HS-5 (cell line): ENCODE results near the gene PPP2R3B.

ENCODE experiments used
- DNase-seq: peaks from one replicate; pipeline ENCODE4 v3.0.0-alpha.2; 2012; ENCODE audit warnings: low read depth

PPP2R3B gene

DNA sequence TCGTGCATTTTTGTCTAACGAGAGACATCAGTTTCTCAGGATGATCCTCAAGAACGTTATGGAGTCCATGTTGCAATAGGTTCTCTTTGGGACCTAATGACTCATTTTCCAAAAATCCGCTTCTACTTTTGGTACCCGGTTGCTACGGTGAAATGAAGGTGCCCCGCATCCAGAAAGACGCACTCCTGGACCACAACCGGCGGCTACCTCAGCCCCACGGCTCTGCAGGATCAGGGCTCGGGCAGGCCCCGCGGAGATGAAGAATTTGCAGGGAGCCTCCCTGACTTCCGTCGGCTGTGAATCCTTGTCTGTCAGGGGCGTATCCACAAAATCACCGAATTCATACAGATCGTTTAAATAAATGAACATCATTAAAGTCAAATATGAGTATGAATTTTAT is 83.7 kb downstream of the PPP2R3B start:
- DNase-seq, result no peak

DNA sequence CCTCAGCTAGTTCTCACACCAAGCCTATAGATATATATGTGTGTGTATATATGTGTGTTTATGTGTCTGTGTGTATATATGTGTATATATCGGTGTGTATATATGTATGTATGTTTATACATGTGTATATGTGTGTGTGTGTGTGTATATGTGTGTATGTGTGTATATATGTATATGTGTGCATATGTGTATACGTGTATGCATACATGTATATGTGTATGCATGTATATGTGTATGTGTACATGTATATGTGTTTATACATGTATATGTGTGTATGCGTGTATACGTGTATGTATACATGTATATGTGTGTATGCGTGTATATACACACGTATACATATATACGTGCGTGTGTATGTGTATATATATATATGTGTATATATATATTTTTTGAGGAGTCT is 86.4 kb downstream of the PPP2R3B start:
- DNase-seq, result no peak

DNA sequence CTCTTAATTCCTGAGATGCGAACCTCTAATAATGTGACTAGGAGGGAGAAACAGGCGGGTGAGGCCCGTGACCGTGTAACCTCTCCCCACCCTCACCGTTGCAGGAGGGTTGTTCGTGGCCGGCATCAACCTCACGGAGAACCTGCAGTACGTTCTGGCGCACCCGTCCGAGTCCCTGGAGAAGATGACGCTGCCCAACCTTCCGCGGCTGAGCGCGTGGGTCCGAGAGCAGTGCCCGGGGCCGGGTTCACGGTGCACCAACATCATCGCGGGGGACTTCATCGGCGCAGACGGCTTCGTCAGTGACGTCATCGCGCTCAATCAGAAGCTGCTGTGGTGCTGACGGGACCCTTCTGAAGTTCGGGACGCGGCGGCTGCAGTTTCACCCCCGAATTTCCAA is 87.7 kb downstream of the PPP2R3B start:
- no peak for DNase-seq

DNA sequence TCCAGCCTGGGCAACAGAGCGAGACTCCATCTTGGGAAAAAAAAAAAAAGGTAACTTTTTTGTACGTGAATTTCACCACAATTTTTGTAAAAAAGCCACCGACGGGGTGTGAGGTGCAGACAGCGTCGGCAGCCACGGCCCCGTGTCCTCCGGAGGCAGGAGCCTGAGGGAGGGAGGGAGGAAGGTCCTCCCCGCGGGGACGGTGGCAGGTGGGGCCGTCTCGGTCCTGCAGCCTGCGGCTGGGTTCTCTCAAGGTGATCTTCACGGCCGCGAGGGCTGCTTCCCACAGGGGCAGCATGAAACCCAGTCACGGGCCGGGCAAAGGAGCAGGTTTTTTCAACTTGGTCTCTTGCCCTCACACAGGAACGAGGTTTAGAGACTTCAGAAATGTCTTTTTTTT is 91.6 kb downstream of the PPP2R3B start:
- DNase-seq, result no peak

DNA sequence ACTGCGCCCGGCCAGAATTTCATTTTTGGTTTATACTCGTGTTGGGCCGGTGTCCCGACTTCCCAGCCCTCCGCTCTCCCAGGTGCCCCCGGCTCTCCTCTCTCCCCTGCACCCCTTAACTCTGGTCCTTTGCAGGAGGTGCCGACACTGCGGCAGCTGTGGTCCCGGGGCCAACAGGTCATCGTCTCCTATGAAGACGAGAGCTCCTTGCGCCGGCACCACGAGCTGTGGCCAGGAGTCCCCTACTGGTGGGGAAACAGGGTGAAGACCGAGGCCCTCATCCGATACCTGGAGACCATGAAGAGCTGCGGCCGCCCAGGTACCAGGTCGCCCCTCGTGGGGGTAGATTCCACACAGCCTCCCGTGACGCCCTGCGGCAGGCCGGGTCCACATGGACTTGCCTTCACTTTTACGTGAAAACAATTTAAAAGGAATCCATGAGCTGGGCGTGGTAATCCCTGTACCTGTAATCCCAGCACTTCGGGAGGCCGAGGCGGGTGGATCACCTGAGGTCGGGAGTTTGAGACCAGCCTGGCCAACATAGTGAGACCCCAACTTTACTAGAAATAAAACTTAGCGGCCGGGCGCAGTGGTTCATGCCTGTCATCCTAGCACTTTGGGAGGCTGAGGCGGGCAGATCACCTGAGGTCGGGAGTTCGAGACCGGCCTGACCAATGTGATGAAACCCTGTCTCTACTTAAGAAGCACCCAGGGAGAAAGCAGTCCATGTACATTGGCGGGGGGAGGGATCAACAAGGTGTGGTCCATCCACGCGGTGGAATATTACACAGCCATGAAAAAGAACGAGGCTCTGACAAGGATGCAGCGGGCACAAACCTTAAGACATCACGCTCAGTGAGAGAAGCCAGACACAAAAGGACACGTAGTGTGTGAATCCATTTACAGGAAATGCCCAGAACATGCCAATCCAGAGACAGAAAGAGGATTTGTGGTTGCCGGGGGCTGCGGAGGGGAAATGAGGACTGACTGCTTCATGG is 93.5 kb downstream of the PPP2R3B start:
- no peak for DNase-seq

DNA sequence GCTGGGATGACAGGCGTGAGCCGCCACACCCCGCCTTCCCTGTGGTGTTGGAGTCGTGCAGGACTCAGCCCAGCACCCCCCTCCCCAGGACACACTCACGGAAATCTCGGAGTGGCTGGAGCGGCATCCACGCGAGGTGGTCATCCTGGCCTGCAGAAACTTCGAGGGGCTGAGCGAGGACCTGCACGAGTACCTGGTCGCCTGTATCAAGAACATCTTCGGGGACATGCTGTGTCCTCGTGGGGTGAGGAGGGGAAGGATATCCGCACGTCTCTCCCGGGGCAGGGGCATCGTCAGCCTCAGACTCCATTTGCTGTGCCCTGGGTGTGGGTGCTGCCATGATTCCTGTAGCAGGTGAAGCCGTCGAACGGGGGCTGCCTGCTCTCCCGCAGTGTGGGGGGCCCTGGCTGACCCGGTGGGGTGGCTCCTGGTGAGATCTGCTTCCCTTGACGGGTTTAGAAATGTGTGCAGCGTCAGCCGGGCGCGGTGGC is 95.3 kb downstream of the PPP2R3B start:
- DNase-seq, result no peak

DNA sequence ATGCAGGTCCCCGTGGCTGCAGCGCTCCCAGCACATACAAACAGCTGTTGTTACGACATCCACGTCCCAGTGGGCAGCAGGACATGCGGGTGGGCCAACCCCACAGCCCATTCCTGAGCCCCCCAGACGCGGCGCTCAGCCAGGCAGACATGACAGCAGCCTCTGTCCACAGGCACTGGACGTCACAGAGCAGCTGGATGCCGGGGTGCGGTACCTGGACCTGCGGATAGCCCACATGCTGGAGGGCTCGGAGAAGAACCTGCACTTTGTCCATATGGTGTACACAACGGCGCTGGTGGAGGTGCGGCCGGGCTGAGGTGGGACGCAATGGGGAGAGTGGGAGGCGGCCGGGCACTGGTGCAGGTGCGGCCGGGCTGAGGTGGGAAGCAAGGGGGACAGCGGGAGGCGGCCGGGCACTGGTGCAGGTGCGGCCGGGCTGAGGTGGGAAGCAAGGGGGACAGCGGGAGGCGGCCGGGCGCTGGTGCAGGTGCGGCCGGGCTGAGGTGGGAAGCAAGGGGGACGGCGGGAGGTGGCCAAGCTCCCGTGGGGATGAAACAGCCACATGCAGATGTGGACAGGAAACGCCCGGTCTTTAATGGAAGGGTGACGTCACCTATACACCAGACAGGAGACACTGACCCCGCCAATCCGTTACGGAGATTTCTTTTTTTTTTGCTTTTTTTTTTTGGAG is 96.1 kb downstream of the PPP2R3B start:
- DNase-seq, result no peak

DNA sequence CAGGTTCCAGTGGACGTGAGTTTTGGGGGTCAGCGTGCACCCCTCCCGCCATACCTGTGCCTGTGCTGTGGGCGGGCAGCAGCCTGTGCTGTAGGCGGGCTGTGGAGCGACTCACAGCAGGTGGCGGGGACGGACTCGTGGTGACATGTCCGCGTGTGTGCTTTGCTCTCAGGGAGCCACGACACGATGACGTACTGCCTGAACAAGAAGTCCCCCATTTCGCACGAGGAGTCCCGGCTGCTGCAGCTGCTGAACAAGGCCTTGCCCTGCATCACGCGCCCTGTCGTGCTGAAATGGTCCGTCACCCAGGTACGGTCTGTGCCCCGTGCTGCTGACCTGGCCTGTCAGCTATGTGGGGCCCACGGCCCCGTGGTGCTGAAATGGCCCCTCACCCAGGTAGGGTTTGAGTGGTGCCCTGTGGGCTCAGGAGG is 98.1 kb downstream of the PPP2R3B start:
- DNase-seq, result no peak

DNA sequence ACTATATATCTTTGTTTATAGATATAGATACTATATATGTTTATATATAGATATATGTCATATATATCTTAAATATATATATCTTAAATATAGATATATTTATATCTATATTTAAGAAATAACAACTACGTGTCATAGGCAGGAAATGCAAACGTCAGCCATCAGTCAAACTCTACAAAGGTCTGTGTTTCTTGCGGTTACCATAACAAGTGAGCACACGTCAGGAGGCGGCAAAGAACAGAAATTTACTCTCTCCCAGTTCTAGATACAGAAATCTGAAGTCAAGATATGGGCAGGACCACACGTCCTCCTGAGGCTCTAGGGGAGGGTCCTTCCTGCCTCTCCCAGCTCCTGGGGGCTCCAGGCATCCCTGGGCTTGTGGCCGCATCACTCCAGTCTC is 99.0 kb downstream of the PPP2R3B start:
- no peak for DNase-seq

DNA sequence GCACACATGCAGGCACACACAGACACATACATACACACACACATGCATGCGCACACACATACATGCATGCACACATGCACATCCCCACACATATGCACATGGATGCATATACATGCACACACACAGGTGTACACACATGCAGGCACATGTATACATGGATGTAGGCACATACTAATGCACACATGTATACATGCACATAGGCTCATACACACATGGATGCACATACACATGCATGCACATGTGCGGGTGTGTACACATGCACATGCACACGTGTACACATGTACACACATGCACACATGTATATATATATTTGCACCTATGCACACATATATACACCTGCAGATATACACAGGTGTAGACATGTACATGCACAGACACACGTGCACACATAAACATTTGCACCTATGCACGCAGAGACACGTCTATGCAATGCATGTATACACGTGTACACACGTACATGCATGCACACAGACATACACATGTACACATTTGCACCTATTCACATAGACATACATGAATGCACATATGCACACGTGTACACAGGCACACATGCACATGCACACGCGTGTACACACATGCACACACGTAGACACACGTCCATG is 101.5 kb downstream of the PPP2R3B start:
- DNase-seq, result no peak
